ENCODE measurements around the gene COLEC11.

GRCh38 chr2:3612639-3613523 is 18.0 kb downstream of the COLEC11 start:
- no peak for TF ChIP-seq POLR2A (IDR thresholded peaks at IDR 0.05; ENCODE audit: low read length)
- TF ChIP-seq GATA1 (IDR thresholded peaks at IDR 0.05; ENCODE audit: low read depth, low read length), result no peak

All from erythroblast (primary cell).